Measurements from ENCODE around the gene UCP2. TPM values are rescaled to one million over a fixed set of nuclear protein-coding genes. Genes with fewer than 3 reads are reported as not detected.

Gene UCP2
- total RNA-seq, 1 experiment from 2014 or later = 3.7 TPM

GRCh38 chr11:74010306-74011300, 28.0 kb upstream of the UCP2 start:
- no peak for DNase-seq (ENCODE audit: low spot score)

- DNase-seq (ENCODE audit: low spot score) = no peak
Measured at GRCh38 chr11:74009675-74010305, 27.1 kb upstream of the UCP2 start.

- DNase-seq (ENCODE audit: low spot score) = no peak
Measured at GRCh38 chr11:74009230-74009547, 26.5 kb upstream of the UCP2 start.

GRCh38 chr11:74008373-74009229, 26.0 kb upstream of the UCP2 start, which contains the start of gene UCP3:
Gene UCP3 (minus strand): TSS chr11:74009085. CDS start chr11:74007042, 2,043 bp downstream.
- DNase-seq (ENCODE audit: low spot score) = no peak

GRCh38 chr11:74007691-74008372, 25.2 kb upstream of the UCP2 start:
- DNase-seq (ENCODE audit: low spot score) = no peak

- DNase-seq (ENCODE audit: low spot score) = no peak
Measured at GRCh38 chr11:74006743-74007304, 24.2 kb upstream of the UCP2 start.

GRCh38 chr11:74005721-74006517, 23.3 kb upstream of the UCP2 start:
- DNase-seq (ENCODE audit: low spot score) = no peak

GRCh38 chr11:74004759-74005615, 22.3 kb upstream of the UCP2 start:
- no peak for DNase-seq (ENCODE audit: low spot score)

- no peak for DNase-seq (ENCODE audit: low spot score)
Measured at GRCh38 chr11:74004046-74004695, 21.5 kb upstream of the UCP2 start.

GRCh38 chr11:74002832-74003231, 20.2 kb upstream of the UCP2 start:
- no peak for DNase-seq (ENCODE audit: low spot score)

- DNase-seq (ENCODE audit: low spot score) = no peak
Measured at GRCh38 chr11:74001822-74002286, 19.2 kb upstream of the UCP2 start.

GRCh38 chr11:74000307-74001133, 17.9 kb upstream of the UCP2 start:
- DNase-seq (ENCODE audit: low spot score) = no peak

GRCh38 chr11:73999581-74000306, 17.1 kb upstream of the UCP2 start:
- DNase-seq (ENCODE audit: low spot score) = no peak

- no peak for DNase-seq (ENCODE audit: low spot score)
Measured at GRCh38 chr11:73998846-73999575, 16.4 kb upstream of the UCP2 start.

- DNase-seq (ENCODE audit: low spot score) = no peak
Measured at GRCh38 chr11:73997120-73997770, 14.6 kb upstream of the UCP2 start.

All from H4 (cell line).